Aorta (tissue), 5 donors: Measurements from ENCODE around the gene SPG11. TPM values are rescaled to one million over a fixed set of nuclear protein-coding genes. Genes with fewer than 3 reads are reported as not detected.

ENCODE experiments used
- ATAC-seq: fragments of 200-7000 bp; cut with Tn5 transposase; one replicate; pipeline ENCODE4 v1.9.1; 2022; ENCODE audit warnings: moderate library complexity; ENCODE audit not compliant: low FRiP score
- DNase-seq, 2 donors: peaks; one replicate each; pipeline ENCODE4 v3.0.0-alpha.2; 2020
- H3K27ac ChIP-seq, 2 donors: one replicate each; pipeline ENCODE4 v1.5.1; 2013; ENCODE audit warnings: low read length in 2 of 2, mild to moderate bottlenecking in 2 of 2, moderate library complexity in 2 of 2, control low read depth in 1 of 2, inconsistent platforms in 1 of 2, low read depth in 1 of 2
- H3K27me3 ChIP-seq, 2 donors: one replicate each; pipeline ENCODE4 v1.6.1; 2013; ENCODE audit warnings: control low read depth in 1 of 2, low read length in 1 of 2, mild to moderate bottlenecking in 1 of 2, moderate library complexity in 1 of 2; ENCODE audit not compliant: insufficient read depth in 2 of 2, control insufficient read depth in 1 of 2
- H3K36me3 ChIP-seq, 2 donors: one replicate each; pipeline ENCODE4 v1.6.1; 2013; ENCODE audit warnings: control low read depth in 1 of 2, low read length in 1 of 2, mild to moderate bottlenecking in 1 of 2; ENCODE audit not compliant: insufficient read depth in 2 of 2, control insufficient read depth in 1 of 2
- H3K4me1 ChIP-seq, 2 donors: one replicate each; pipeline ENCODE4 v1.6.1; 2013; ENCODE audit warnings: low read length in 2 of 2, control low read depth in 1 of 2, mild to moderate bottlenecking in 1 of 2, moderate library complexity in 1 of 2; ENCODE audit not compliant: insufficient read depth in 2 of 2, control insufficient read depth in 1 of 2
- H3K4me3 ChIP-seq, 2 donors: one replicate each; pipeline ENCODE4 v1.5.1; 2013; ENCODE audit warnings: low read length in 2 of 2, control low read depth in 1 of 2, mild to moderate bottlenecking in 1 of 2
- H3K9me3 ChIP-seq: one replicate; pipeline ENCODE4 v1.6.1; 2013; ENCODE audit warnings: mild to moderate bottlenecking, low read length; ENCODE audit not compliant: control insufficient read depth
- WGBS, 2 donors: extraction: QIAGEN DNeasy Blood & Tissue Kit; methylation state at CpG; one replicate each; pipeline ENCODE4 v1.1.7; 2013; 5-methylcytosine and 5-hydroxymethylcytosine counted together
- intact Hi-C, 2 donors: fragments of 100-400 bp; cut with DNase I; formaldehyde crosslinking; loops; one replicate each; pipeline versions ENCODE4 v1.14.2 to v1.15.0; 2022
- long read RNA-seq, 2 donors: library from polyadenylated mRNA; unstranded; transcript quantifications; one replicate each; pipeline ENCODE4 v2.0.0, GENCODE V29; 2020 to 2021
- polyA plus RNA-seq, 2 donors: library from polyadenylated mRNA; stranded (reverse); fragments of 200-250 nt; gene quantifications; one replicate each; pipeline ENCODE4 v1.2.3, GENCODE V29; 2013
- total RNA-seq, 2 donors: library from RNA; stranded (reverse); fragmentation: NEBNext Ultra II Directional; extraction: Animal tissue kit (Norgen Biotek cat#: 25700); gene quantifications; one replicate each; pipeline ENCODE4 v1.2.1, GENCODE V29; 2021
- donor health status: healthy with polysubstance abuse.
- donor health status: Bipolar disorder and iron deficiency.
- donor health status: DM: no; HTN: no; CAD: no.
- donor health status: DM: no; HTN: no; CAD: no.
- donor health status: DM: yes; HTN: yes; CAD: no.

The SPG11 gene, protein sequence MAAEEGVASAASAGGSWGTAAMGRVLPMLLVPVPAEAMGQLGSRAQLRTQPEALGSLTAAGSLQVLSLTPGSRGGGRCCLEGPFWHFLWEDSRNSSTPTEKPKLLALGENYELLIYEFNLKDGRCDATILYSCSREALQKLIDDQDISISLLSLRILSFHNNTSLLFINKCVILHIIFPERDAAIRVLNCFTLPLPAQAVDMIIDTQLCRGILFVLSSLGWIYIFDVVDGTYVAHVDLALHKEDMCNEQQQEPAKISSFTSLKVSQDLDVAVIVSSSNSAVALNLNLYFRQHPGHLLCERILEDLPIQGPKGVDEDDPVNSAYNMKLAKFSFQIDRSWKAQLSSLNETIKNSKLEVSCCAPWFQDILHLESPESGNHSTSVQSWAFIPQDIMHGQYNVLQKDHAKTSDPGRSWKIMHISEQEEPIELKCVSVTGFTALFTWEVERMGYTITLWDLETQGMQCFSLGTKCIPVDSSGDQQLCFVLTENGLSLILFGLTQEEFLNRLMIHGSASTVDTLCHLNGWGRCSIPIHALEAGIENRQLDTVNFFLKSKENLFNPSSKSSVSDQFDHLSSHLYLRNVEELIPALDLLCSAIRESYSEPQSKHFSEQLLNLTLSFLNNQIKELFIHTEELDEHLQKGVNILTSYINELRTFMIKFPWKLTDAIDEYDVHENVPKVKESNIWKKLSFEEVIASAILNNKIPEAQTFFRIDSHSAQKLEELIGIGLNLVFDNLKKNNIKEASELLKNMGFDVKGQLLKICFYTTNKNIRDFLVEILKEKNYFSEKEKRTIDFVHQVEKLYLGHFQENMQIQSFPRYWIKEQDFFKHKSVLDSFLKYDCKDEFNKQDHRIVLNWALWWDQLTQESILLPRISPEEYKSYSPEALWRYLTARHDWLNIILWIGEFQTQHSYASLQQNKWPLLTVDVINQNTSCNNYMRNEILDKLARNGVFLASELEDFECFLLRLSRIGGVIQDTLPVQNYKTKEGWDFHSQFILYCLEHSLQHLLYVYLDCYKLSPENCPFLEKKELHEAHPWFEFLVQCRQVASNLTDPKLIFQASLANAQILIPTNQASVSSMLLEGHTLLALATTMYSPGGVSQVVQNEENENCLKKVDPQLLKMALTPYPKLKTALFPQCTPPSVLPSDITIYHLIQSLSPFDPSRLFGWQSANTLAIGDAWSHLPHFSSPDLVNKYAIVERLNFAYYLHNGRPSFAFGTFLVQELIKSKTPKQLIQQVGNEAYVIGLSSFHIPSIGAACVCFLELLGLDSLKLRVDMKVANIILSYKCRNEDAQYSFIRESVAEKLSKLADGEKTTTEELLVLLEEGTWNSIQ (N-terminal part only)
- total RNA-seq (10 to 100 TPM; 61.1 to 96.3 TPM), polyA plus RNA-seq (10 to 100 TPM in 1 of 2 donors, 1 to 10 TPM in 1; 8.3 to 25.9 TPM)
- long read RNA-seq, donor 1, partial matches to known transcripts, result 7 of 19 reads
- long read RNA-seq, donor 1, other reads (novel, unspliced or antisense), result 8 of 19 reads
- long read RNA-seq, donor 2, partial matches to known transcripts, result 8 of 22 reads
- long read RNA-seq, donor 2, other reads (novel, unspliced or antisense), result 13 of 22 reads

DNA sequence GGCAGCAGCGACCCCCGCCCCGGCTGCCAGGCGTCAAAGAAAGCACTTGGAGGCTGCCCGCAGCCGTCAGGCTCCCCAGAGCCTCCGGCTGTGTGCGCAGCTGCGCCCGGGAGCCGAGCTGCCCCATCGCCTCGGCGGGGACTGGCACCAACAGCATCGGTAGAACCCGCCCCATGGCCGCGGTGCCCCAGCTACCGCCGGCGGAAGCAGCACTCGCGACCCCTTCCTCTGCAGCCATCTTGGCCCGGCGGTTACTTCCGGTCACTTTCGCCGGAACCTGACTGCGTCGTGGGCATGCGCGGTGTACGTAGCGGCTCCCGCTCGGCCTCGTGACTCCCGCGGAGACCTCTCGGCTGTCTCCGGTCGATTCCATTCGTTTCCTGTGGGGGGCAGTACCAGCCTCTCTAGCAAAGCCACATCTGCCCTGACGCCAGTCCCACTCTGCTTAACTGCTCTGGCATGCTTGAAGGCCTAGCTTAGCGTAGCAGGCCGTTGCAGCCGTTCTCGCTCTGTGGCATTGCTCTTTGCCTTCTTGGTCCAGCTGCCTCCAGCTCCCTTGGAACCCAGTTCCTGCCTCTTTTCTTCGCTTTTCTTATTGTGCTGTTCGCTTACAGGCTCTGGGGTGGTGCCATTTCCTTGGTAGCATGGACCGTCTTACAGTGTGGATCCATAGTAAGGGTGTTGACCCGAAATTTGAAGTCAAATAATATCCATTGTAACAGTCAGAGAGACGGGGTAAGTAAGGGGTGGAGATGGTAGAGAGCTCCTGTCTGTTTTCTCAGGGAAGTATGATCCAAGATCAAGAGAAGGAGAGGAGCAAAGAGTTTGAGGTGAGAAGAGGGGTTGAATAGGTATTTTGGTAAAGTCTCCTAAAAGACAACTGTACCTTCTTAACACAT, at the start of gene SPG11:
Gene SPG11, minus strand, starts transcription at position 253 of the 899 bp plus-strand sequence. Its CDS starts 15 bp downstream, at position 238.
- Histone ChIP-seq H3K36me3 (no peaks in the 10 kb centered on the region), H3K9me3 (no peaks in the 10 kb centered on the region), H3K4me1 (no peaks in the 10 kb centered on the region), H3K27me3 (no peaks in the 10 kb centered on the region), H3K4me3 (peak within 1 kb of the TSS; percentile 68 to 91), H3K27ac (peak within 1 kb of the TSS; percentile 88)
- ATAC-seq (peak; percentile 99), DNase-seq (peak; percentile 99)
- 8% methylated on average over 53 of the region's 53 CpGs for WGBS, 2 donors
- intact Hi-C loops, result loop anchor here (2.0 to 5.0 kb wide), 4 partner anchors 49 to 75 kb away; partner anchors contain the start of genes B2M (in 2 of the 2), PATL2 (in 2 of the 2) and TRIM69 (in 1 of the 2)

DNA sequence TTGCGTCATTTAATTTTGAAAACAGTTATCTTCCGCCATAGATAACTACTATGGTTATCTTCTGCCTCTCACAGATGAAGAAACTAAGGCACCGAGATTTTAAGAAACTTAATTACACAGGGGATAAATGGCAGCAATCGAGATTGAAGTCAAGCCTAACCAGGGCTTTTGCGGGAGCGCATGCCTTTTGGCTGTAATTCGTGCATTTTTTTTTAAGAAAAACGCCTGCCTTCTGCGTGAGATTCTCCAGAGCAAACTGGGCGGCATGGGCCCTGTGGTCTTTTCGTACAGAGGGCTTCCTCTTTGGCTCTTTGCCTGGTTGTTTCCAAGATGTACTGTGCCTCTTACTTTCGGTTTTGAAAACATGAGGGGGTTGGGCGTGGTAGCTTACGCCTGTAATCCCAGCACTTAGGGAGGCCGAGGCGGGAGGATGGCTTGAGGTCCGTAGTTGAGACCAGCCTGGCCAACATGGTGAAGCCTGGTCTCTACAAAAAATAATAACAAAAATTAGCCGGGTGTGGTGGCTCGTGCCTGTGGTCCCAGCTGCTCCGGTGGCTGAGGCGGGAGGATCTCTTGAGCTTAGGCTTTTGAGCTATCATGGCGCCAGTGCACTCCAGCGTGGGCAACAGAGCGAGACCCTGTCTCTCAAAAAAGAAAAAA, 49.0 kb upstream of the SPG11 start:
- peak overlapping the region; percentile 77 to 96 for H3K4me3 ChIP-seq
- peak; percentile 77 to 83 for DNase-seq
- H3K36me3 ChIP-seq, result peaks cover 0 to 9% of the 10 kb centered on the region in 2 donors
- no peaks in the 10 kb centered on the region for H3K27me3 ChIP-seq
- intact Hi-C loops, result loop anchor here (5.0 kb wide), 1 partner anchor 50 kb away; the partner anchor contains the start of gene SPG11 (in 2 of the 2)
- ATAC-seq, result peak; percentile 84
- H3K27ac ChIP-seq, result peak overlapping the region in 1 of 2 donors; percentile 52
- peaks cover 0 to 1% of the 10 kb centered on the region in 2 donors for H3K4me1 ChIP-seq
- 11 to 16% methylated on average over 24 of the region's 24 CpGs for WGBS, 2 donors
- H3K9me3 ChIP-seq, result no peaks in the 10 kb centered on the region

DNA sequence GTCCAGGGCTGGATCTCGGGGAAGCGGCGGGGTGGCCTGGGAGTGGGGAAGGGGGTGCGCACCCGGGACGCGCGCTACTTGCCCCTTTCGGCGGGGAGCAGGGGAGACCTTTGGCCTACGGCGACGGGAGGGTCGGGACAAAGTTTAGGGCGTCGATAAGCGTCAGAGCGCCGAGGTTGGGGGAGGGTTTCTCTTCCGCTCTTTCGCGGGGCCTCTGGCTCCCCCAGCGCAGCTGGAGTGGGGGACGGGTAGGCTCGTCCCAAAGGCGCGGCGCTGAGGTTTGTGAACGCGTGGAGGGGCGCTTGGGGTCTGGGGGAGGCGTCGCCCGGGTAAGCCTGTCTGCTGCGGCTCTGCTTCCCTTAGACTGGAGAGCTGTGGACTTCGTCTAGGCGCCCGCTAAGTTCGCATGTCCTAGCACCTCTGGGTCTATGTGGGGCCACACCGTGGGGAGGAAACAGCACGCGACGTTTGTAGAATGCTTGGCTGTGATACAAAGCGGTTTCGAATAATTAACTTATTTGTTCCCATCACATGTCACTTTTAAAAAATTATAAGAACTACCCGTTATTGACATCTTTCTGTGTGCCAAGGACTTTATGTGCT, 48.4 kb upstream of the SPG11 start:
- H3K27me3 ChIP-seq, result no peaks in the 10 kb centered on the region
- H3K4me3 ChIP-seq, result peak overlapping the region; percentile 77 to 96
- 0% methylated on average over 42 to 46 of the region's 46 CpGs for WGBS, 2 donors
- intact Hi-C loops, result loop anchor here (2.0 to 5.0 kb wide), 2 partner anchors 17 to 50 kb away; partner anchors contain the start of gene SPG11 (in 2 of the 2)
- H3K36me3 ChIP-seq, result peaks cover 0 to 7% of the 10 kb centered on the region in 2 donors
- H3K4me1 ChIP-seq, result peaks cover 0 to 1% of the 10 kb centered on the region in 2 donors
- no peaks in the 10 kb centered on the region for H3K9me3 ChIP-seq
- DNase-seq, result peak in 1 of 2 donors; percentile 67
- ATAC-seq, result peak; percentile 79
- H3K27ac ChIP-seq, result peak overlapping the region; percentile 88 to 99

DNA sequence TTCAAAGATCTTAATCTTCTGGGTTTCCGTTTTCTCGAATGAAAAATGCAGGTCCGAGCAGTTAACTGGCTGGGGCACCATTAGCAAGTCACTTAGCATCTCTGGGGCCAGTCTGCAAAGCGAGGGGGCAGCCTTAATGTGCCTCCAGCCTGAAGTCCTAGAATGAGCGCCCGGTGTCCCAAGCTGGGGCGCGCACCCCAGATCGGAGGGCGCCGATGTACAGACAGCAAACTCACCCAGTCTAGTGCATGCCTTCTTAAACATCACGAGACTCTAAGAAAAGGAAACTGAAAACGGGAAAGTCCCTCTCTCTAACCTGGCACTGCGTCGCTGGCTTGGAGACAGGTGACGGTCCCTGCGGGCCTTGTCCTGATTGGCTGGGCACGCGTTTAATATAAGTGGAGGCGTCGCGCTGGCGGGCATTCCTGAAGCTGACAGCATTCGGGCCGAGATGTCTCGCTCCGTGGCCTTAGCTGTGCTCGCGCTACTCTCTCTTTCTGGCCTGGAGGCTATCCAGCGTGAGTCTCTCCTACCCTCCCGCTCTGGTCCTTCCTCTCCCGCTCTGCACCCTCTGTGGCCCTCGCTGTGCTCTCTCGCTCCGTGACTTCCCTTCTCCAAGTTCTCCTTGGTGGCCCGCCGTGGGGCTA, 47.8 kb upstream of the SPG11 start, which contains the start of the genes B2M and PATL2:
Gene B2M, plus strand, starts transcription at position 422 of the 647 bp plus-strand sequence. Its CDS starts 30 bp downstream, at position 452.
Gene PATL2, minus strand, starts transcription at position 228 of the 647 bp plus-strand sequence. CDS start 34,833 bp downstream, outside the sequence.
- ATAC-seq (peak; percentile 97), DNase-seq (peak; percentile 97 to 98)
- Histone ChIP-seq H3K27ac (peak within 1 kb of the TSS; percentile 92 to 99), H3K9me3 (no peaks in the 10 kb centered on the region), H3K4me1 (peaks cover 0 to 1% of the 10 kb centered on the region in 2 donors), H3K36me3 (peaks cover 0 to 4% of the 10 kb centered on the region in 2 donors), H3K4me3 (peak within 1 kb of the TSS; percentile 77 to 96), H3K27me3 (no peaks in the 10 kb centered on the region)
- 0% methylated on average over 37 of the region's 37 CpGs for WGBS, 2 donors
- intact Hi-C loops, result loop anchor here (2.0 to 5.0 kb wide), 2 partner anchors 18 to 49 kb away; partner anchors contain the start of gene SPG11 (in 2 of the 2)

DNA sequence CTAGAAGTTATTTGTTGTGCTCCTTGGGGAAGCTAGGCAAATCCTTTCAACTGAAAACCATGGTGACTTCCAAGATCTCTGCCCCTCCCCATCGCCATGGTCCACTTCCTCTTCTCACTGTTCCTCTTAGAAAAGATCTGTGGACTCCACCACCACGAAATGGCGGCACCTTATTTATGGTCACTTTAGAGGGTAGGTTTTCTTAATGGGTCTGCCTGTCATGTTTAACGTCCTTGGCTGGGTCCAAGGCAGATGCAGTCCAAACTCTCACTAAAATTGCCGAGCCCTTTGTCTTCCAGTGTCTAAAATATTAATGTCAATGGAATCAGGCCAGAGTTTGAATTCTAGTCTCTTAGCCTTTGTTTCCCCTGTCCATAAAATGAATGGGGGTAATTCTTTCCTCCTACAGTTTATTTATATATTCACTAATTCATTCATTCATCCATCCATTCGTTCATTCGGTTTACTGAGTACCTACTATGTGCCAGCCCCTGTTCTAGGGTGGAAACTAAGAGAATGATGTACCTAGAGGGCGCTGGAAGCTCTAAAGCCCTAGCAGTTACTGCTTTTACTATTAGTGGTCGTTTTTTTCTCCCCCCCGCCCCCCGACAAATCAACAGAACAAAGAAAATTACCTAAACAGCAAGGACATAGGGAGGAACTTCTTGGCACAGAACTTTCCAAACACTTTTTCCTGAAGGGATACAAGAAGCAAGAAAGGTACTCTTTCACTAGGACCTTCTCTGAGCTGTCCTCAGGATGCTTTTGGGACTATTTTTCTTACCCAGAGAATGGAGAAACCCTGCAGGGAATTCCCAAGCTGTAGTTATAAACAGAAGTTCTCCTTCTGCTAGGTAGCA, 47.0 kb upstream of the SPG11 start:
- H3K4me1 ChIP-seq, result peaks cover 0 to 1% of the 10 kb centered on the region in 2 donors
- H3K4me3 ChIP-seq, result peak overlapping the region; percentile 73 to 91
- peak overlapping the region; percentile 92 for H3K27ac ChIP-seq
- DNase-seq, result peak in 1 of 2 donors; percentile 81
- no peaks in the 10 kb centered on the region for H3K27me3 ChIP-seq
- no peaks in the 10 kb centered on the region for H3K9me3 ChIP-seq
- no peak for ATAC-seq
- H3K36me3 ChIP-seq, result peaks cover 0 to 1% of the 10 kb centered on the region in 2 donors
- WGBS, 2 donors, result 31 to 33% methylated on average over 11 of the region's 11 CpGs
- intact Hi-C loops, result loop anchor here (2.0 to 5.0 kb wide), 2 partner anchors 18 to 48 kb away; partner anchors contain the start of gene SPG11 (in 2 of the 2)
